Fibroblast of villous mesenchyme (primary cell): Measurements from ENCODE around the gene COL23A1. TPM values are rescaled to one million over a fixed set of nuclear protein-coding genes. Genes with fewer than 3 reads are reported as not detected.

ENCODE experiments used
- DNase-seq: peaks from one replicate; pipeline ENCODE4 v3.0.0-alpha.2; 2010; ENCODE audit warnings: low read depth
- H3K4me3 ChIP-seq: 2 replicates; pipeline ENCODE4 v1.5.1; 2011; ENCODE audit warnings: low read depth, mild to moderate bottlenecking, low read length
- CTCF ChIP-seq: IDR thresholded peaks from 2 replicates; pipeline ENCODE4 v1.5.1; 2012; ENCODE audit warnings: low read depth, mild to moderate bottlenecking, low read length; ENCODE audit not compliant: insufficient read depth
- total RNA-seq: library from RNA; depleted of rRNA; stranded (reverse); fragments of >200 nt; gene quantifications from 2 replicates; pipeline ENCODE4 v1.2.3, GENCODE V29; 2012

COL23A1 gene
- total RNA-seq, 1 donor, result not detected

GRCh38 chr5:178421128-178421527, 169.1 kb downstream of the COL23A1 start:
- no peak for TF ChIP-seq CTCF
- no peak overlapping the region for H3K4me3 ChIP-seq
- no peak for DNase-seq

GRCh38 chr5:178420354-178420781, 169.8 kb downstream of the COL23A1 start:
- no peak for TF ChIP-seq CTCF
- no peak for DNase-seq
- H3K4me3 ChIP-seq, result no peak overlapping the region

GRCh38 chr5:178419651-178420050, 170.5 kb downstream of the COL23A1 start:
- H3K4me3 ChIP-seq, result no peak overlapping the region
- TF ChIP-seq CTCF, result no peak
- no peak for DNase-seq

- no peak for DNase-seq
- H3K4me3 ChIP-seq, result no peak overlapping the region
- TF ChIP-seq CTCF, result no peak
Measured at GRCh38 chr5:178419196-178419595, 171.0 kb downstream of the COL23A1 start.

- TF ChIP-seq CTCF, result no peak
- DNase-seq, result no peak
Measured at GRCh38 chr5:178418471-178419010, 171.7 kb downstream of the COL23A1 start.

GRCh38 chr5:178418031-178418430, 172.2 kb downstream of the COL23A1 start:
- no peak for DNase-seq
- H3K4me3 ChIP-seq, result no peak overlapping the region
- TF ChIP-seq CTCF, result no peak

More at GRCh38 chr5:178418471-178419010, 171.7 kb downstream of the COL23A1 start:
- H3K4me3 ChIP-seq, result no peak overlapping the region

GRCh38 chr5:178417391-178417811, 172.8 kb downstream of the COL23A1 start:
- H3K4me3 ChIP-seq, result no peak overlapping the region
- DNase-seq, result no peak
- TF ChIP-seq CTCF, result no peak
